ENCODE results near the gene ADCY5. TPM values are rescaled to one million over a fixed set of nuclear protein-coding genes. Genes with fewer than 3 reads are reported as not detected.

The ADCY5 gene
- total RNA-seq, 1 experiment from 2014 or later: 1.4 TPM

DNA sequence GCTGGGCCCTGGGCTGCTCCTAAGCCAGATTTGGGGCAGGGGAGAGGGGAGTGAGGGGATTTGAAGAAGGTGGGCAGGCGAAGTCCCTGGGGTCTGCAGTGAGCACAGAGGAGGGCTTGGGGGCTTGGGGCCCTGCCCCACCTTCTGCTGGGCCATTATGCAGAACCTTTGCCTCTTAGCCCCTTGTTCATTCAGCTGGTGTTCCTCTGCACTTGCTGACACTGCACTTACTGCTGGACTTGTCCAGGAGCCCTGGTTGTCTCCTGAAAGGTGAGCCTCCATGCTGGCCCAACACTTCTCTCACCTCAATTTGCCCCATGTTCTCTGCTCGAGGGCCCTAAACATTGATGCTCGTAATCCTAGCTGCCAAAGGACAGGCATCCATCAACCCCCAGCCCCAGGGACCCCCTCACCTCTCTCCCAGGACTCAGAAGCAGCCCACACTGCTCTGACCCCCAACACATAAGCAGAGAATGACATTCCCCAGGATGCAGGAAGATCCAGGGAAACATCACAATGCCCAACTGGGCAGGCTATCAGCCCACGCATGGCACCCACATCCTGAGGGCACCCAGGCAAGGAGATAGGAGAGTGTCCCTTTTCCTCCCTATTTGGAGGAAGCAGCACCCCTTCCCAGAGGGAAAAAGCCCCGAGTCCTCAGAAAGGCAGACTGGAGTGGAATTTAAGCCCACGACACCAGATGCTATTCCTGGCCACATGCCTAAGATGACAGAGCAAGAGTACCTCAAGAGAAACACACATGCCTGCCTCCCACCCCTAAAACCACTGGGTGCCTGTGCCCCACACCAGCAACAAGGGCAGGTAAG, 76.8 kb downstream of the ADCY5 start:
- TF ChIP-seq, protein P1, sequence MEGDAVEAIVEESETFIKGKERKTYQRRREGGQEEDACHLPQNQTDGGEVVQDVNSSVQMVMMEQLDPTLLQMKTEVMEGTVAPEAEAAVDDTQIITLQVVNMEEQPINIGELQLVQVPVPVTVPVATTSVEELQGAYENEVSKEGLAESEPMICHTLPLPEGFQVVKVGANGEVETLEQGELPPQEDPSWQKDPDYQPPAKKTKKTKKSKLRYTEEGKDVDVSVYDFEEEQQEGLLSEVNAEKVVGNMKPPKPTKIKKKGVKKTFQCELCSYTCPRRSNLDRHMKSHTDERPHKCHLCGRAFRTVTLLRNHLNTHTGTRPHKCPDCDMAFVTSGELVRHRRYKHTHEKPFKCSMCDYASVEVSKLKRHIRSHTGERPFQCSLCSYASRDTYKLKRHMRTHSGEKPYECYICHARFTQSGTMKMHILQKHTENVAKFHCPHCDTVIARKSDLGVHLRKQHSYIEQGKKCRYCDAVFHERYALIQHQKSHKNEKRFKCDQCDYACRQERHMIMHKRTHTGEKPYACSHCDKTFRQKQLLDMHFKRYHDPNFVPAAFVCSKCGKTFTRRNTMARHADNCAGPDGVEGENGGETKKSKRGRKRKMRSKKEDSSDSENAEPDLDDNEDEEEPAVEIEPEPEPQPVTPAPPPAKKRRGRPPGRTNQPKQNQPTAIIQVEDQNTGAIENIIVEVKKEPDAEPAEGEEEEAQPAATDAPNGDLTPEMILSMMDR (IDR thresholded peaks at IDR 0.05): no peak
- TF ChIP-seq, protein P2, sequence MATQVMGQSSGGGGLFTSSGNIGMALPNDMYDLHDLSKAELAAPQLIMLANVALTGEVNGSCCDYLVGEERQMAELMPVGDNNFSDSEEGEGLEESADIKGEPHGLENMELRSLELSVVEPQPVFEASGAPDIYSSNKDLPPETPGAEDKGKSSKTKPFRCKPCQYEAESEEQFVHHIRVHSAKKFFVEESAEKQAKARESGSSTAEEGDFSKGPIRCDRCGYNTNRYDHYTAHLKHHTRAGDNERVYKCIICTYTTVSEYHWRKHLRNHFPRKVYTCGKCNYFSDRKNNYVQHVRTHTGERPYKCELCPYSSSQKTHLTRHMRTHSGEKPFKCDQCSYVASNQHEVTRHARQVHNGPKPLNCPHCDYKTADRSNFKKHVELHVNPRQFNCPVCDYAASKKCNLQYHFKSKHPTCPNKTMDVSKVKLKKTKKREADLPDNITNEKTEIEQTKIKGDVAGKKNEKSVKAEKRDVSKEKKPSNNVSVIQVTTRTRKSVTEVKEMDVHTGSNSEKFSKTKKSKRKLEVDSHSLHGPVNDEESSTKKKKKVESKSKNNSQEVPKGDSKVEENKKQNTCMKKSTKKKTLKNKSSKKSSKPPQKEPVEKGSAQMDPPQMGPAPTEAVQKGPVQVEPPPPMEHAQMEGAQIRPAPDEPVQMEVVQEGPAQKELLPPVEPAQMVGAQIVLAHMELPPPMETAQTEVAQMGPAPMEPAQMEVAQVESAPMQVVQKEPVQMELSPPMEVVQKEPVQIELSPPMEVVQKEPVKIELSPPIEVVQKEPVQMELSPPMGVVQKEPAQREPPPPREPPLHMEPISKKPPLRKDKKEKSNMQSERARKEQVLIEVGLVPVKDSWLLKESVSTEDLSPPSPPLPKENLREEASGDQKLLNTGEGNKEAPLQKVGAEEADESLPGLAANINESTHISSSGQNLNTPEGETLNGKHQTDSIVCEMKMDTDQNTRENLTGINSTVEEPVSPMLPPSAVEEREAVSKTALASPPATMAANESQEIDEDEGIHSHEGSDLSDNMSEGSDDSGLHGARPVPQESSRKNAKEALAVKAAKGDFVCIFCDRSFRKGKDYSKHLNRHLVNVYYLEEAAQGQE (IDR thresholded peaks at IDR 0.05; ENCODE audit: insufficient read depth in 1 of 2, low read depth in 2 of 2, low read length in 1 of 2): no peak
- TF ChIP-seq SIN3A (IDR thresholded peaks at IDR 0.05; ENCODE audit: borderline replicate concordance, insufficient read depth, low read depth, low read length) (no peak), POLR2AphosphoS5 (IDR thresholded peaks at IDR 0.05; ENCODE audit: low read depth, low read length) (no peak)
- no peak overlapping the region for H3K27ac ChIP-seq (ENCODE audit: low read length)
- H3K4me3 ChIP-seq (ENCODE audit: low read depth in 2 of 2, low read length in 2 of 2): no peak overlapping the region
- H3K9me3 ChIP-seq (ENCODE audit: control insufficient read depth, insufficient read depth, low read depth, low read length): no peaks in the 10 kb centered on the region
- intact Hi-C loops (cut with micrococcal nuclease; ENCODE audit: unreplicated experiment): no loop called here
- no peaks in the 10 kb centered on the region for H3K4me1 ChIP-seq (ENCODE audit: control insufficient read depth, insufficient read depth, low read length)
- ChIA-PET CTCF (no interaction called here), POLR2A (no interaction called here)
- ATAC-seq (no peak), DNase-seq (ENCODE audit: low read depth, low spot score) (no peak)
- no TSS peak for BruUV-seq (replicated peaks)
- H3K36me3 ChIP-seq (ENCODE audit: control insufficient read depth, insufficient read depth, low read length): no peaks in the 10 kb centered on the region
- H3K27me3 ChIP-seq (ENCODE audit: control insufficient read depth, insufficient read depth, low read length): 0 out of 2 replicates have a peak, but pooled peaks cover 2% of the 10 kb centered on the region
- in situ Hi-C loops (cut with HindIII; ENCODE audit: low pct_unique_long_range_greater_than_20kb, low sequenced_read_pairs): no loop called here

DNA sequence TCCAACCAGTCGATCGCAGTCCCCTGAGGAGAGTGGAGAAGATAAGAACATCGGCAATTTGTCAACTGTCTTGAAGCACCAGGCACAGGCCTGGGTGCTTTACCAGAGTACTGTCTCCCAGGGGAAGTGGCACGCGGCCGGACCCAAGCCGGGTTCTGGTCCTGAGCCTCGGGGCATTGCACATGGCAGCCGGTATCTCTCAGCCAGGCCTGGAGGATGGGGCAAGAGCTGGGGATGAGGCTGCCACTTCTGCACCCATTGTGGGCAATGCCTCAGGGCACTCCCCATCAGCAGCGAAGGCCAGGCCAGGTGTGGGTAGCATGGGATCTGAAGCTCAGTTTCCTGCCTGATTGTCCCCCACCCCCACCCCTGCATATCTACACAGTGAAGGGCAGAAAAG, 77.5 kb downstream of the ADCY5 start:
- no peaks in the 10 kb centered on the region for H3K36me3 ChIP-seq (ENCODE audit: control insufficient read depth, insufficient read depth, low read length)
- 0 out of 2 replicates have a peak, but pooled peaks cover 2% of the 10 kb centered on the region for H3K27me3 ChIP-seq (ENCODE audit: control insufficient read depth, insufficient read depth, low read length)
- POLR2A ChIA-PET: no interaction called here
- H3K4me3 ChIP-seq (ENCODE audit: low read depth in 2 of 2, low read length in 2 of 2): no peak overlapping the region
- BruUV-seq (replicated peaks): no TSS peak
- H3K27ac ChIP-seq (ENCODE audit: low read length): no peak overlapping the region
- intact Hi-C loops (cut with micrococcal nuclease; ENCODE audit: unreplicated experiment): no loop called here
- DNase-seq (ENCODE audit: low read depth, low spot score) (no peak), ATAC-seq (no peak)
- in situ Hi-C loops (cut with HindIII; ENCODE audit: low pct_unique_long_range_greater_than_20kb, low sequenced_read_pairs): no loop called here
- TF ChIP-seq TCF7L2 (IDR thresholded peaks at IDR 0.05; ENCODE audit: low read depth, low read length) (no peak), POLR2AphosphoS5 (IDR thresholded peaks at IDR 0.05; ENCODE audit: low read depth, low read length) (no peak), SIN3A (IDR thresholded peaks at IDR 0.05; ENCODE audit: borderline replicate concordance, insufficient read depth, low read depth, low read length) (no peak)
- TF ChIP-seq, protein P1 (IDR thresholded peaks at IDR 0.05): no peak
- TF ChIP-seq, protein P2 (IDR thresholded peaks at IDR 0.05; ENCODE audit: insufficient read depth in 1 of 2, low read depth in 2 of 2, low read length in 1 of 2): no peak
- H3K4me1 ChIP-seq (ENCODE audit: control insufficient read depth, insufficient read depth, low read length): no peaks in the 10 kb centered on the region
- CTCF ChIA-PET: no interaction called here
- H3K9me3 ChIP-seq (ENCODE audit: control insufficient read depth, insufficient read depth, low read depth, low read length): no peaks in the 10 kb centered on the region

Data from Panc1 (cell line).